Posterior vena cava (tissue), 2 donors: ENCODE data around the gene FBXO22. TPM values are rescaled to one million over a fixed set of nuclear protein-coding genes. Genes with fewer than 3 reads are reported as not detected.
"Not testable (repeated sequence)": the region's sequence is repeated elsewhere in the genome, so short reads cannot be mapped to it uniquely, and the experiment has no call there.

Source experiments
- DNase-seq: peaks from one replicate; pipeline ENCODE4 v3.0.0-alpha.2; 2020; ENCODE audit warnings: low spot score
- intact Hi-C, 2 donors: fragments of 100-400 bp; cut with DNase I; formaldehyde crosslinking; loops; one replicate each; pipeline versions ENCODE4 v1.14.1 to v1.14.2; 2022 to 2023
- long read RNA-seq, 2 donors: library from polyadenylated mRNA; unstranded; transcript quantifications; one replicate each; pipeline ENCODE4 v2.0.0, GENCODE V29; 2020 to 2021
- total RNA-seq, 2 donors: library from RNA; stranded (reverse); fragmentation: NEBNext Ultra II Directional; extraction: Animal tissue kit (Norgen Biotek cat#: 25700); gene quantifications; one replicate each; pipeline ENCODE4 v1.2.1, GENCODE V29; 2021
- donor health status: DM: yes; HTN: yes; CAD: no.
- donor health status: DM: yes; HTN: yes; CAD: no.

Gene FBXO22
- total RNA-seq = 10 to 100 TPM; 15.3 to 21.0 TPM
- long read RNA-seq, donor 1, full-length matches to known transcripts = 8 of 11 reads
- long read RNA-seq, donor 1, partial matches to known transcripts = 0 of 11 reads
- long read RNA-seq, donor 1, other reads (novel, unspliced or antisense) = 3 of 11 reads
- long read RNA-seq, donor 2, full-length matches to known transcripts = 30 of 33 reads
- long read RNA-seq, donor 2, partial matches to known transcripts = 1 of 33 reads
- long read RNA-seq, donor 2, other reads (novel, unspliced or antisense) = 2 of 33 reads

DNA sequence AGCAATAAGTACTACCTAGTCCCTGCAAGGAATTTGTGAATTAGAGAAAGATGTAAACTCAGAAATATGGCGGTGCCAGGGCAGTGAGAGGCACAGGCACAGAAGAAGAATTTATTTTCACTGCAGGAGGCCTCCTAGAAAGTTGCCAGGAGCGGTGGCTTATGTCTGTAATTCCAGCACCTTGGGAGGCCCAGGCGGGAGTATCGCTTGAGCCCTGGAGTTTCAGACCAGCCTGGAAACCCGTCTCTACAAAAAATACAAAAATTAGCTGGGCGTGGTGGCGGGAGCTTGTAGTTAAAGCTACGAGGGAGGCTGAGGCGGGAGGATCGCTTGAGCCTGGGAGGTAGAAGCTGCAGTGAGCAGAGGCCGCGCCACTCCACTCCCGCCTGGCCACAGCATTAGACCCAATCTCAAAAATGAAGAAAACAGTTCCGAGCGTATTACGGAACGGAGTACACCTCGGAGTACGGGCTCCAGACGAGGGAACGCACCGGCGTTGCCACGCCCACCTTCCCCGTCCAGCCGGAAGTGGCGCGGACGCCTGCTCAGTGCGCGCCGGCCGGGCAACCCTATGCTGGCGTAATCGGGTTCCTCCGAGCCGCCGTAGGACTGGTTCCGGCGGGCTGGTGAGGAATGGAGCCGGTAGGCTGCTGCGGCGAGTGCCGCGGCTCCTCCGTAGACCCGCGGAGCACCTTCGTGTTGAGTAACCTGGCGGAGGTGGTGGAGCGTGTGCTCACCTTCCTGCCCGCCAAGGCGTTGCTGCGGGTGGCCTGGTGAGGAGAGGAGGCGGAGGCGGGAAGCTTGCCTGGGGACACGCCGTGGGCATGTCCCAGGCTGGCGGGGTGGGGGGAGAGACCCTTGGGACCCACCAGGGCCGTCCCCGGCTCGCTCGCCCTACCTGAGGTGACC, at the start of gene FBXO22:
Gene FBXO22, plus strand, starts transcription at position 548 of the 909 bp plus-strand sequence. Its CDS starts 86 bp downstream, at position 634.
- DNase-seq = peak; percentile 98
- intact Hi-C loops = loop anchor here in 1 of 2 donors (10.0 kb wide), 1 partner anchor 59 kb away; the partner anchor contains the start of gene UBE2Q2

DNA sequence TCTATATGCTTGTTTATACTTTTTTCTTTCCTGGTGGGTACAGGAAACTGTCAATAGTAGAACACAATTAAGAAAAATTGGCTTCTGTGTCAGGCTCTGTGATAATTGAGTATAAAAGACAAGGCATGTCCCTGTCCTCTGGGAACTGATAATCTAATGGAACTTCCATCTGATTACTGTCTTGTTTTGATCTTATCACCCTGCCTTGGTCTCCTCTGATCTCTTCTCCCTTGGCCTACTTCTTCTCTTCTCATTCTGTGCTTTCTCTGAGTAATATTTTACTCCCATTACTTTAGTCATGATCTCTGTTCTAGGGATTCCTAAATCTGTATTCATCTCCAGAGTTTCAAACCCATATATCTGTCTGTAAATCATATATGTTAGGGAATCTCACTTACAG, 45.8 kb upstream of the FBXO22 start:
- intact Hi-C loops = no loop called here
- DNase-seq = no peak

DNA sequence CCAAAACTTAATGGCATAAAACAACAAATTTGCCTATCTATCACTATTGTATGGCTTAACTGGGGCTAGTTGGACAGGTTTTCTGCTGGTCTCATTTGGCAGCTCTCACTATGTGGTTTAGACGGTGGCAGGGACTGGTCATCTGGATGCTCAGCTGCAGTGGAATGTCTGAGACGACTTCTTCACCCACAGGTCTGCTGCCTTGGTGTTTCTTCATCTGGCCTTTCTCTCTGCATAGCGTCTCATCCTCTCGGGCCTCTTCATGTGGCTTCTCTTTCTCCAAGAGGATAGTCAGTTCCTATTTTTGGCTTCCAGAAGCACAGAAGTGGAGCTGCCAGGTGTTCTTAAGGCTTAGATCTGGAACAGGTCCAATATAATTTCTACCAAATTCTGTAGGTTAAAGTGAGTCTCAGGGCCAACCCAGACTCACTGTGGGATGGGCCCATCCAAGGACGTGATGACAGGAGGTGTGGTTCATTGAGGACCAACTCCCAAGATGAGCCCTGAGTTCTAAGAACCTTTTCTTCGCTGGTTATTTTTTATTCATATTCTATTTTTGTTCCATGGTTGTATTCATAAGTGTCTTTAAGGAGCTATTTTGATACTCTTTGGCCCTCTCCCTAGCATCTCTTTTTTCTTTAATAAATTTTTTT, 41.8 kb upstream of the FBXO22 start:
- DNase-seq = no peak
- intact Hi-C loops = no loop called here

DNA sequence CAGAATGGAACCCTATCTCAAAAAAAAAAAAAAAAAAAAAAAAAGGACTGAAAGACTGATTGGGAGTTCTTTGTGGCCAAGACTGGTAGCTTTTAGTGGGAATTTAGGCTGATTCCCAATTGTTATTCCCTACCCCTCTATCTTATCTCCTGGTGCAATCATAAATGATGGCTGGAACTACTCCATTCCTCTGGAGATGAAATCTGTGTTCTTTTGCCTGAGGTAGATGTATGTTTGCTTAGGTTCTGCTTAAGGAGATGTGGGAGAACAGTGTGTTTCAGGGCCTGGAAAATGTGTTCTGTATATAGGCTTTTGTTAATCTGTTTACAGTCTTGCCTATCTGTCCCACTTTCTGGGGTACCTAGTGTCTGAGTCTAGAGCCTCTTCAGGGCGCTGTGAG, 40.9 kb upstream of the FBXO22 start:
- intact Hi-C loops = loop anchor here in 1 of 2 donors (1.0 kb wide), 1 partner anchor 33 kb away; no protein-coding TSS in a partner anchor
- no peak for DNase-seq

DNA sequence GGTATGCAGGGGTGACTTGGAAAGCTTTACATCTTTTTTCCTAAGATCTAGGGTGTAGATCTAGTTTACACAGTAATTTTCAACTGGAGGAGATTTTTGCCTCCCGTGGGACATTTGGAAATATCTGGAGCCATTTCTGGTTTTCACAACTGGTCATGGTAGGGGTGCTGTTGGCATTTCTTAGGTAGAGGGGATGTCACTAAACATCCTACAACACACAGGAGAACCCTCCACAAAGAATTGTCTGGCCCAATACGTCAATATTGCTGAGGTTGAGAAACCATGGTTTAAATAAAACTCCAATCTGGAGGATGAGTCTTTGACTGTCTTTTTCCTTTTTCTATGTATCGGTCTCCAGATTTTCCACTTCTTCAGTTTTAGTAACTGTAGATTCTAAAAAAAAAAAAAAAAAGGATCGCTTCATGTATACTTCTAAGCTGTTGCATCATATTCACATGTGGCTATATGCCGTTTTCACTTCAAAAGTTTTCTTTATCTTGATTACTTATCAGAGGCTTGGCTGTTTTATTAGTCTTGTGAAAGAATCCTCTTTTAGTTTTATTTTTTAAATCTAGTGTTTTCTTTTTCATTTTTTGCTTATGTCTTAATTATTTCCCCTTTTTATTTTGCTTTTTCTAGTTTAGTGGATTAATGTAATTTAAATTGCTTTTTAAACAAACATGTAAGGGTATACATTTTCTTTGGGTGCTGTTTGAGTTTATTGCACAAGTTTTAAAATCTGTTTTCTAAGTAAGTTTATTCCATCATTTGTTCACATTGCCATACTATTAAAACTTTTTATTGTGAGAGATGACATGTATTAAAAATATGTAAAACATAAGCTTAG, 39.2 kb upstream of the FBXO22 start:
- DNase-seq = no peak
- intact Hi-C loops = no loop called here

- intact Hi-C loops, DNase-seq: not testable (repeated sequence)
Observed at GRCh38 chr15:75866045-75866444, 37.6 kb upstream of the FBXO22 start.

DNA sequence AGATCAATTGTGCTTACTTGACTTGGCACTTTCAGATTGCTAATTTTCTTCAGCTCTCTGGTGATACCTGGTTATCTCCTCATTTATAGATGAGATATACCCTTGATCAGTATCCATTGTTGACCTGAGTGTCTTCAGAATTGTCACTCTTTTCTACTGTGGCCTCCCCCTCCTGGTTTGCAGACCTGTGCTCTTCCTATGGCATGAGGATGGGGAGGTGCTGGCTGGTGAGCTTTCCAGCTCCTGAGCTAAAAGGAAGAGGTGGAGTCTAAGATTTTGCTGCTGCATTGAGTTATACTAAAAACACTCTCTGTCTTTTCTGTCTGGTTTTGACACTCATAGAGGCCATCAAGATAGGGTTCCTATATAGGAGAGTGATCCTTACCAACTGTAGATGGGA, 36.8 kb upstream of the FBXO22 start:
- DNase-seq = no peak
- intact Hi-C loops = no loop called here

- DNase-seq = no peak
- intact Hi-C loops = no loop called here
Observed at GRCh38 chr15:75867449-75867848, 36.2 kb upstream of the FBXO22 start.

GRCh38 chr15:75868019-75868418, 35.7 kb upstream of the FBXO22 start:
- DNase-seq = no peak
- intact Hi-C loops = no loop called here

GRCh38 chr15:75869446-75869845, 34.2 kb upstream of the FBXO22 start:
- DNase-seq = no peak
- intact Hi-C loops = no loop called here

- intact Hi-C loops, DNase-seq: not testable (repeated sequence)
Observed at GRCh38 chr15:75871589-75871988, 32.1 kb upstream of the FBXO22 start.

GRCh38 chr15:75872403-75872990, 31.2 kb upstream of the FBXO22 start:
- DNase-seq = no peak
- intact Hi-C loops = no loop called here

- no peak for DNase-seq
- intact Hi-C loops = no loop called here
Observed at GRCh38 chr15:75884041-75884440, 19.6 kb upstream of the FBXO22 start.

- intact Hi-C loops = no loop called here
- DNase-seq = no peak
Observed at GRCh38 chr15:75887178-75887577, 16.5 kb upstream of the FBXO22 start.

- no peak for DNase-seq
- intact Hi-C loops = no loop called here
Observed at GRCh38 chr15:75891895-75892294, 11.8 kb upstream of the FBXO22 start.

- DNase-seq = no peak
- intact Hi-C loops = loop anchor here in 1 of 2 donors (1.0 kb wide), 1 partner anchor 32 kb away; no protein-coding TSS in a partner anchor
Observed at GRCh38 chr15:75895731-75896130, 7.9 kb upstream of the FBXO22 start.

DNA sequence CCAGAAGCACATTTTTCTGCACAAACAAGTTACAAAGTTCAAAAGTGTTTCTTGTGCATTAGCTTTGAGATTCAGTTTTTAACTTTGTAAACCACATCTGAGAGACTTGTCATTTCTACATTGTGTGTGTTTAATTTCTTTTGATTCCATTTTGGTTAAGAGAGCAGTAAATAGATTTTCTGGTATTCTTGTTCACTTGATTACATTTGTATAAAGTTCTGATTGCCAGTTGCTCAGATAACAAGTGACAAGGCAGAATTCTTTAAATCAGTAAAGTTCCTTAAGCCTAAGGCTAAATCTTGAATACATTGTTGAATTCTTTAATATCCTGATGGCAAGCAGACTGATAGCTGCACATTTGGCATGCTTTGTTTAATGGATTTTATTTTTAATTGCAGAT, 3.1 kb upstream of the FBXO22 start:
- intact Hi-C loops = loop anchor here in 1 of 2 donors (10.0 kb wide), 1 partner anchor 56 kb away; the partner anchor contains the start of gene UBE2Q2
- no peak for DNase-seq

DNA sequence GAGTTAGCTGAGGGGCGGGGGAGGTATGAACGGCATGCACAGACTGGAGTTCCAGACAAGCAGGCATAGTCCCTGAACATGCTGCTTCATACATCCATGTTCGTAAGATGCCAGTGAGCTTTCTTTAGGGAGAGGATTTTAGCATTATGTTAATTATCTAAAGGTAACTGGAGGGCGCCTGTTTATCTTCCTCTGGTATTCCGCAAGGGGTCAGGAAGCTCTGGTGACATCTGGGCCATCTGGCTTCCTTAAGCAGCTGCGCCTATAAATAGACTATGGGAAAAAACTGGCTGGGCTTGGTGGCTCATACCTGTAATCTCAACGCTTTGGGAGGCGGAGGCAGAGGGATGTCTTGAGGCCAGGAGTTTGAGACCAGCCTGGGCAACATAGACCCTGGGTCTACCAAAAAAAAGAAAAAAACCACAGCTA, 1.5 kb upstream of the FBXO22 start:
- intact Hi-C loops = loop anchor here in 1 of 2 donors (10.0 kb wide), 1 partner anchor 57 kb away; the partner anchor contains the start of gene UBE2Q2
- no peak for DNase-seq
